Activated naive CD8-positive, alpha-beta T cell treated with anti-CD3 and anti-CD28 coated beads, Interleukin-2, amount 50 U/mL, for 24 hours (primary cell): Measurements from ENCODE around the gene P4HA1.
"Not testable (repeated sequence)": the region's sequence is repeated elsewhere in the genome, so short reads cannot be mapped to it uniquely, and the experiment has no call there.

Experiments
- ATAC-seq: fragments of 150-1000 bp; cut with Tn5 transposase; one replicate; pipeline ENCODE4 v1.10.0; 2021
- DNase-seq: peaks from one replicate; pipeline ENCODE4 v3.0.0; 2021
- H3K27ac Mint-ChIP-seq: one replicate; pipeline ENCODE4 v1.8.0; 2021; ENCODE audit warnings: mild to moderate bottlenecking, mixed read lengths
- H3K27me3 Mint-ChIP-seq: one replicate; pipeline ENCODE4 v1.8.0; 2021; ENCODE audit warnings: mixed read lengths
- H3K36me3 Mint-ChIP-seq: one replicate; pipeline ENCODE4 v1.8.0; 2021; ENCODE audit warnings: low read depth, mixed read lengths
- H3K4me1 Mint-ChIP-seq: one replicate; pipeline ENCODE4 v1.8.0; 2021; ENCODE audit warnings: mixed read lengths
- H3K4me3 Mint-ChIP-seq: one replicate; pipeline ENCODE4 v1.8.0; 2021; ENCODE audit warnings: mild to moderate bottlenecking, moderate library complexity, mixed read lengths
- H3K9me3 Mint-ChIP-seq: one replicate; pipeline ENCODE4 v1.8.0; 2021; ENCODE audit warnings: mixed read lengths

P4HA1 gene

DNA sequence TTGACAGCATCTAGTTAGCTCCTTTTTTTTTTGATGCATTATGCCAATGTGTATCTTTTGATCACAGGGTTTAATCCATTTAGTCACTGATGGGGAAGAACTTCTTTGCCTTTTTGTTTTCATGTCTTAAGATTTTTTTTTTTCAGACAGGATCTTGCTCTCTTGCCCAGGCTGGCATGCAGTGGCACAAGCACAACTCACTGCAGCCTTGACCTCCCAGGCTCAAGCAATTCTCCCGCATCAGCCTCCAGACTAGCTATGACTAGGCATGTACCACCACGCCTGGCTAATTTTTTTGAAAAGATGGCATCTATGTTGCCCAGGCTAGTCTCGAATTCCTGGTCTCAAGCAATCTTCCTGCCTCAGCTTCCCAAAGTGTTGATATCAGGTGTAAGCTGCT is 95.7 kb downstream of the P4HA1 start:
- Mint-ChIP-seq H3K27ac (no peak overlapping the region), H3K36me3 (peaks cover 30% of the 10 kb centered on the region), H3K4me3 (no peak overlapping the region), H3K9me3 (peaks cover 13% of the 10 kb centered on the region), H3K4me1 (no peaks in the 10 kb centered on the region), H3K27me3 (no peaks in the 10 kb centered on the region)
- ATAC-seq (no peak), DNase-seq (no peak)

DNA sequence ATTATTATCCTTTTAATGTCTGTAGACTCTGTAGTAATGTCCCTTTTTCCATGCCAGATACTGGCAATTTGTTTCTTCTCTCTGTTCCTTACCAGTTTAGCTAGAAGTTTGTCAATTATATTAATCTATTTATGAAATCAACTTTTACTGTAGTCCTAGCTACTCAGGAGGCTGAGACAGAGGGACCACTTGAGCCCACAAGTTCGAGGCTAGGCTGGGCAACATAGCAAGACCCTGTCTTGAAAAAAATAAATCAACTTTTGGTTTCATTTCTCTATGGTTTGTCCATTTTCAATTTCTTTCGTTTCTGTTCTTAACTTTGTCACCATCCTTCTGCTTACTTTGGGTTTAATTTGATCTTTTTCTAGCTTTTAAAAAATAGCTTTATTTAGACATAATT is 99.6 kb downstream of the P4HA1 start:
- ATAC-seq (no peak), DNase-seq (no peak)
- Mint-ChIP-seq H3K9me3 (peaks cover 16% of the 10 kb centered on the region), H3K36me3 (peaks cover 35% of the 10 kb centered on the region), H3K4me1 (no peaks in the 10 kb centered on the region), H3K4me3 (no peak overlapping the region), H3K27me3 (no peaks in the 10 kb centered on the region), H3K27ac (no peak overlapping the region)

DNA sequence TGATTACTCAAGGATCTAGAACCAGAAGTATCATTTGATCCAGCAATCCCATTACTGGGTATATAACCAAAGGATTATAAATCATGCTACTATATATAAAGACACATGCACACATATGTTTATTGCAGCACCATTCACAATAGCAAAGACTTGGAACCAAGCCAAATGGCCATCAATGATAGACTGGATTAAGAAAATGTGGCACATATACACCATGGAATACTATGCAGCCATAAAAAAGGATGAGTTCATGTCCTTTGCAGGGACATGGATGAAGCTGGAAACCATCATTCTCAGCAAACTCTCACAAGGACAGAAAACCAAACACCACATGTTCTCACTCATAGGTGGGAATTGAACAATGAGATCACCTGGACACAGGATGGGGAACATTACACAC is 101.2 kb downstream of the P4HA1 start:
- H3K36me3 Mint-ChIP-seq, result peaks cover 38% of the 10 kb centered on the region
- H3K27ac Mint-ChIP-seq, ATAC-seq, DNase-seq, H3K27me3 Mint-ChIP-seq, H3K4me3 Mint-ChIP-seq, H3K4me1 Mint-ChIP-seq: not testable (repeated sequence)
- peaks cover 16% of the 10 kb centered on the region for H3K9me3 Mint-ChIP-seq

DNA sequence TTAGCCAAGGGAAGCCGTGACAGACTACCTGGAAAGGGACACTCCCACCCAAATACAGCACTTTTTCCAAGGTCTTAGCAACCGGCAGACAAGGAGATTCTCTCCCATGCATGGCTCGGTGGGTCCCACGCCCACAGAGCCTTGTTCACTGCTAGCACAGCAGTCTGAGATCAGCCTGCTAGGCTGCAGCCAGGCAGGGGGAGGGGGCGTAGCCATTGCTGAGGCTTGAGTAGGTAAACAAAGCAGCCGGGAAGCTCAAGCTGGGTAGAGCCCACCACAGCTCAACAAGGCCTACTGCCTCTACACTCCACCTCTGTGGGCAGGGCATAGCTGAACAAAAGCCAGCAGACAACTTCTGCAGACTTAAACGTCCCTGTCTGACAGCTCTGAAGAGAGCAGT is 106.9 kb downstream of the P4HA1 start:
- H3K9me3 Mint-ChIP-seq, H3K27ac Mint-ChIP-seq, H3K4me1 Mint-ChIP-seq, ATAC-seq, H3K4me3 Mint-ChIP-seq, H3K27me3 Mint-ChIP-seq, DNase-seq: not testable (repeated sequence)
- H3K36me3 Mint-ChIP-seq, result peaks cover 36% of the 10 kb centered on the region

DNA sequence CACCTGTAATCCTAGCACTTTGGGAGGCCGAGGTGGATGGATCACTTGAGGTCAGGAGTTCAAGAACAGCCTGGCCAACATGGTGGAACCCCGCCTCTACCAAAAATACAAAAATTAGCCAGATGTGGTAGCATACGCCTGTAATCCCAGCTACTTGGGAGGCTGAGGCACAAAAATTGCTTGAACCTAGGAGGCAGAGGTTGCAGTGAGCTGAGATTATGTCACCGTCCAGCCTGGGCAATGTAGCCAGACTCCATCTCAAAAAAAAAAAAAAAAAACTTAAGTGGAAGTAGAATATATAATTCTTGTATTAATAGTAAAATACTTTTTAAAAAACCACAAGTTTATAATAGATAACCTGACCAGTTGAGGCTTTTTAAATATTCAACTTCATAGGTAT is 112.0 kb downstream of the P4HA1 start:
- not testable (repeated sequence) for H3K4me1 Mint-ChIP-seq, H3K36me3 Mint-ChIP-seq, ATAC-seq, DNase-seq, H3K27ac Mint-ChIP-seq, H3K4me3 Mint-ChIP-seq
- peaks cover 10% of the 10 kb centered on the region for H3K27me3 Mint-ChIP-seq
- peaks cover 13% of the 10 kb centered on the region for H3K9me3 Mint-ChIP-seq

DNA sequence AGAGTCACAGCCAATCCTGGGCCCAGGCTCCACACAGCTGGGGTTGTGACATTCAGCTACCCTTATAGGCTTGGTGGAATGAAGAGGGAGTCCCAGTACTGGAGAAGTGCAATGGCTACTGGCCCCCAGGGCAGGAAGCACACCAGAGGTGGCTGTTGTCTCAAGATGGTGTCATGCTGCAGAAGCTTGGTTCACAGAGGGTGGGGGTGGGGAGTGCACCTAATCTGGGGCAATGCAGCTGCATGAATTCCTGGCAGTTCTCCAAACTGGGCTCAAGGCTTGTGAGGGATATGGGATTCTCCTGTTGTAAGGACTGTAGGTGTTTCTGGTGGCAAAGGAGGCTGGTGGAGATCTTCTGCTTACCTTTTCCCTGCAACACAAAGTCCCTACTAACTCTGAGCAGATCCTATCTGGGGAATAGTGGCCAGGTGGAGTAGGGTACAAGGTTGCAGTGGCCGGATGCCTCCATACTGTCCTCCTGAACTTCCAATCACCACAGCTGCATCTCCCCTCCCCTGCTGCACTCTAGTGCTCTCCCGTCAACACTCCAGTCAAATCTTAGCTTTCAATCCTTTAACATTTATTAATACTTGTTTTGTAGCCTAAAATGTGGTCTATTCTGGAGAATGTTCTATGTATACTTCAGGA is 114.7 kb downstream of the P4HA1 start:
- H3K27me3 Mint-ChIP-seq, result peaks cover 16% of the 10 kb centered on the region
- no peaks in the 10 kb centered on the region for H3K4me1 Mint-ChIP-seq
- ATAC-seq, result no peak
- no peak overlapping the region for H3K27ac Mint-ChIP-seq
- peaks cover 12% of the 10 kb centered on the region for H3K36me3 Mint-ChIP-seq
- H3K4me3 Mint-ChIP-seq, result no peak overlapping the region
- H3K9me3 Mint-ChIP-seq, result peaks cover 36% of the 10 kb centered on the region
- DNase-seq, result no peak

DNA sequence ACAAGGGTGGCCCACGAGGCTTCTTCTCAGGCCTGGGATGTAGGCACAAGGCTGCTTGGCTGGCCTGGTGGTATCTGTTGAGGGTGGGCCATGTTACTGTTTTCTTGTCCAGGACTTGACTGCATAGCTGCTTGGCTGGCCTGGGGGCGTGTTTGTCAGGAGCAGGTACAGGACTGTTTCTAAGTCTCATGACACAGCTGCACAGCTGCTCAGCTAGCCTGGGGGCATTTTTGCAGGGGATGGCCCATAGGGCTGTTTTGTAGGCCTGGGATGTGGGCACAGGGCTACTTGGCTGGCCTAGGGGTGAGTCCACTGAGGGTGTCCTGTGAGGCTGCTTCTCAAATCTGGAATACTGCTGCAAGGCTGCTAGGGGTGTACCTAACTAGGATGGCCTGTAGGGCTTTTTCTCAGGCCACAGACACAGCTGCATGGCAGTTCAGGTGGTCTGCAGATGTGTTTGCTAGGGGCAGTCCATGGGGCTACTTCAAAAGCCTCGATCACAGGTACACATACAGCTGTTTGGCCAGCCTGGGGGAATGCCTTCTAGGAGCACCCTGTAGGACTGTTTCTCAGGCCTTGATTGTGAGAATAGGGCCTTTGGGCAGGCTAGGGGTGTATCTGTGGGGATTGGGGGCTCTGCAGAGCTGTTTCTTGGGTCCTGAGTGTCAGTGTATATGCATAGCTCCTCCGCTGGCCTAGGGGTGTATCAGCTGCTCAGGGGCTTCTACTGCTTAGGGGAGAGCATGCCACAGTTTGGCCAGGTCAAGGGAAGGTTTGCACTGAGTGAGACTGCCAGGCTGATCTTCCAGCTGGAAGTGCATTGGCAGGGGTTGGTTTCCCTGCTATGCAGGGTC is 115.4 kb downstream of the P4HA1 start:
- no peaks in the 10 kb centered on the region for H3K4me1 Mint-ChIP-seq

DNA sequence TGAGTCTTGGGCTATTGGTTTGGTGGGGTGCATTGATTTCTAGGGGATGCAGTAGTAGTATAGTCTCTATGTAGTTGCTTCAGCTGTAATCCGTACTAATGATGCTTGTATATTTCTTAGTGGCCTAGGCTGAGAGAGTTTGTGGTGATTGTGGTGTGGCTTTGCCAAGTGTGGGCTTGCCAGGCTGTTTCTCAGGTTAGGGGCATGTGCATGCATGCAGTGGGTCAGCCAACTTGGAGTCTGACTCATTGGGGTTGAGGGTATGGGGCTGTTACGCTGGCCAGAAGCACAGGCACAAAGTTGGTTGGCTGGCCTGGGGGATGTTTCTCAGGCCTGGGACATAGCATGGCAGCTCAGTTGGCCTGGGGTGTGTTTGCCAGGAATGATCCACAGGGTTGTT is 116.3 kb downstream of the P4HA1 start:
- Mint-ChIP-seq H3K36me3 (peaks cover 15% of the 10 kb centered on the region), H3K27ac (no peak overlapping the region), H3K4me1 (no peaks in the 10 kb centered on the region), H3K27me3 (peaks cover 24% of the 10 kb centered on the region), H3K9me3 (peaks cover 48% of the 10 kb centered on the region), H3K4me3 (no peak overlapping the region)
- DNase-seq (no peak), ATAC-seq (no peak)

More for the DNA sequence above, 115.4 kb downstream of the P4HA1 start:
- H3K27me3 Mint-ChIP-seq, result peaks cover 18% of the 10 kb centered on the region
- peaks cover 41% of the 10 kb centered on the region for H3K9me3 Mint-ChIP-seq
- no peak overlapping the region for H3K27ac Mint-ChIP-seq
- H3K4me3 Mint-ChIP-seq, result no peak overlapping the region
- no peak for ATAC-seq
- peaks cover 13% of the 10 kb centered on the region for H3K36me3 Mint-ChIP-seq
- DNase-seq, result no peak

DNA sequence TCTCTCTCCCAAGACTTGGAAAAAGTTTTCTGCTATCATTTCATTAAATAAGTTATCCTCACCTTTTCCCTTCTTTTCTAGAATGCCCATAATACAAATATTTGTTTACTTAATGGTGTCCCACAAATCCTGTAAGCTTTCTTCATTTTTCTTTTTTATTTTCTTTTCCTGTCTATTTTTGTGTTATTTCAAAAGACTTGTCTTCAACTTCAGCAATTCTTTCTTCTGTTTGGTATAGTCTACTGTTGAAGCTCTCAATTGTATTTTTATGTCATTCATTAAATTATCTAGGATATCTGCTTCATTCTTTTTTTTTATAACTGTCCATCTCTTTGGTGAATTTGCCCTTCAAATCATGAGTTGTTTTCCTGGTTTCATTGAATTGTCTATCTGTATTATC is 117.0 kb downstream of the P4HA1 start:
- Mint-ChIP-seq H3K27me3 (peaks cover 28% of the 10 kb centered on the region), H3K9me3 (peaks cover 50% of the 10 kb centered on the region), H3K27ac (no peak overlapping the region), H3K4me1 (no peaks in the 10 kb centered on the region), H3K4me3 (no peak overlapping the region), H3K36me3 (peaks cover 13% of the 10 kb centered on the region)
- no peak for DNase-seq
- no peak for ATAC-seq

DNA sequence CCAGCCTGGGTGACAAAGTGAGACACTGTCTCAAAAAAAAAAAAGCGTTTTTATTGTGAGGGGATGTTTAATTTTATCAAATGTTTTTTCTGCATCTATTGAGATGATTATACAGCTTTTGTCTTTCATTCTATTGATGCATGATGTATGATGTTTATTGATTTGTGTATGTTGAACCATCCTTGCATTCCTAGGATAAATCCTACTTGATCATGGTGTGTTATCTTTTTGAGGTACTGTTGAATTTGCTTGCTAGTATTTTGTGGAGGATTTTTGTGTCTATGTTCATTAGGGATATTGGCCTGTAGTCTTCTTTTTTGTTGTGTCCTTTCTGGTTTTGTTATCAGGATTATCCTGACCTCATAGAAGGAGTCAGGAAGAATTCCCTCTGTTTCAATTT is 119.8 kb downstream of the P4HA1 start:
- Mint-ChIP-seq H3K9me3 (peaks cover 48% of the 10 kb centered on the region), H3K4me1 (no peaks in the 10 kb centered on the region), H3K27ac (no peak overlapping the region), H3K27me3 (peaks cover 32% of the 10 kb centered on the region), H3K36me3 (peaks cover 13% of the 10 kb centered on the region), H3K4me3 (no peak overlapping the region)
- DNase-seq, result no peak
- no peak for ATAC-seq
